Uterus (tissue), 4 donors: ENCODE measurements around the gene THAP11. TPM values are rescaled to one million over a fixed set of nuclear protein-coding genes. Genes with fewer than 3 reads are reported as not detected.

Experiments used
- DNase-seq, 2 donors: peaks; one replicate each; pipeline ENCODE4 v3.0.0-alpha.2; 2019 to 2020
- H3K27ac ChIP-seq, 2 donors: fragments of 200-600 bp; sonication (generic); 1 replicate in 1 of 2; 2 replicates in 1 of 2; pipeline ENCODE4 v1.5.1; 2016 to 2018
- H3K27me3 ChIP-seq, 2 donors: fragments of 200-600 bp; sonication (generic); one replicate each; pipeline ENCODE4 v1.5.1; 2018 to 2019; ENCODE audit warnings: control low read depth in 1 of 2
- H3K36me3 ChIP-seq, 2 donors: fragments of 200-600 bp; sonication (generic); one replicate each; pipeline ENCODE4 v1.5.1; 2019; ENCODE audit warnings: control low read depth in 1 of 2
- H3K4me1 ChIP-seq, 2 donors: fragments of 200-600 bp; sonication (generic); one replicate each; pipeline ENCODE4 v1.5.1; 2018 to 2019; ENCODE audit warnings: control low read depth in 1 of 2
- H3K4me3 ChIP-seq, 2 donors: fragments of 200-600 bp; sonication (generic); 1 replicate in 1 of 2; 2 replicates in 1 of 2; pipeline ENCODE4 v1.5.1; 2018 to 2019; ENCODE audit warnings: mild to moderate bottlenecking in 1 of 2
- H3K9me3 ChIP-seq, 2 donors: fragments of 200-600 bp; sonication (generic); one replicate each; pipeline ENCODE4 v1.5.1; 2019; ENCODE audit warnings: control low read depth in 1 of 2
- POLR2A ChIP-seq, 2 donors: fragments of 450-650 bp; IDR thresholded peaks; one replicate each; pipeline ENCODE4 v1.6.1; 2016; ENCODE audit warnings: antibody characterized with exemption in 2 of 2, mild to moderate bottlenecking in 1 of 2, moderate library complexity in 1 of 2
- intact Hi-C: fragments of 100-400 bp; cut with DNase I; formaldehyde crosslinking; loops from one replicate; pipeline ENCODE4 v1.15.1; 2023; ENCODE audit warnings: low total_unique reads
- total RNA-seq, 4 donors: library from RNA; depleted of rRNA in 3 of 4; stranded (reverse); fragments of >200 nt in 3 of 4; gene quantifications; one replicate each; pipeline versions ENCODE4 v1.1.0 to v1.2.4, GENCODE V29; 2014 to 2023
- TF ChIP-seq, protein P1 (sequence below), 4 experiments: fragments of 200-600 bp in 2 of 4; fragments of 450-650 bp in 2 of 4; sonication (generic) in 2 of 4; IDR thresholded peaks; one replicate each; pipeline ENCODE4 v1.5.1; 2016 to 2019; ENCODE audit warnings: antibody characterized with exemption in 4 of 4, mild to moderate bottlenecking in 2 of 4, moderate library complexity in 1 of 4
- donor health status: DM: yes; HTN: yes; CAD: no.

THAP11 gene
- total RNA-seq, 4 donors from 2014 or later = 43.3 to 105 (median 57.6) TPM

DNA sequence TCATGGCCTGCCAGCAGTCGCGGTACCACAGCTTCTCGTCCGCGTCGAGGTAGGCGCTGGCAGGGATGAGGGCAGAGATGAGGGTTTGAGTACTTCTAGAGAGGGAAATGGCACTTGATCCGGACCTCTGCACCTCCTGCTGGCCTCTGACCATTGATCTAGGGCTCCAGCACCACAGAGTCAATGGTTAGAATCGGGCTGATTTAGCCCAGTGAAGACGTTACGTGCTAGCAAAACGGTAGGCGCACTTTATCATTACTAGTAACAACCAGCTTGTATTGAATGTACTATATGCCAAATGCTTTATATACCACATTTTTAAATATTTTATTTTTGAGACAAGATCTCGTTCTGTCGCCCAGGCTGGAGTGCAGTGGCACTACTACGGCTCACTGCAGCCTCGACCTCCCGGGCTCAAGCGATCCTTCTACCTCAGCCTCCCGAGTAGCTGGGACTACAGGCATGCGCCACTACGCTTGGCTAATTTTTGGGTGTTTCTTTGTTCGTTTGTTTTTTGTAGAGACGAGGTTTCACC, 34.9 kb upstream of the THAP11 start:
- no peaks in the 10 kb centered on the region for H3K27me3 ChIP-seq
- TF ChIP-seq POLR2A (IDR thresholded peaks at IDR 0.05) = no peak
- TF ChIP-seq, protein P1, sequence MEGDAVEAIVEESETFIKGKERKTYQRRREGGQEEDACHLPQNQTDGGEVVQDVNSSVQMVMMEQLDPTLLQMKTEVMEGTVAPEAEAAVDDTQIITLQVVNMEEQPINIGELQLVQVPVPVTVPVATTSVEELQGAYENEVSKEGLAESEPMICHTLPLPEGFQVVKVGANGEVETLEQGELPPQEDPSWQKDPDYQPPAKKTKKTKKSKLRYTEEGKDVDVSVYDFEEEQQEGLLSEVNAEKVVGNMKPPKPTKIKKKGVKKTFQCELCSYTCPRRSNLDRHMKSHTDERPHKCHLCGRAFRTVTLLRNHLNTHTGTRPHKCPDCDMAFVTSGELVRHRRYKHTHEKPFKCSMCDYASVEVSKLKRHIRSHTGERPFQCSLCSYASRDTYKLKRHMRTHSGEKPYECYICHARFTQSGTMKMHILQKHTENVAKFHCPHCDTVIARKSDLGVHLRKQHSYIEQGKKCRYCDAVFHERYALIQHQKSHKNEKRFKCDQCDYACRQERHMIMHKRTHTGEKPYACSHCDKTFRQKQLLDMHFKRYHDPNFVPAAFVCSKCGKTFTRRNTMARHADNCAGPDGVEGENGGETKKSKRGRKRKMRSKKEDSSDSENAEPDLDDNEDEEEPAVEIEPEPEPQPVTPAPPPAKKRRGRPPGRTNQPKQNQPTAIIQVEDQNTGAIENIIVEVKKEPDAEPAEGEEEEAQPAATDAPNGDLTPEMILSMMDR (IDR thresholded peaks at IDR 0.05) = peak in 2 of 4 experiments; percentile 5 to 13
- DNase-seq = no peak
- H3K36me3 ChIP-seq = no peaks in the 10 kb centered on the region
- peak overlapping the region; percentile 77 to 85 for H3K27ac ChIP-seq
- H3K4me3 ChIP-seq = peak overlapping the region; percentile 83 to 89
- intact Hi-C loops = no loop called here
- no peaks in the 10 kb centered on the region for H3K4me1 ChIP-seq
- H3K9me3 ChIP-seq = no peaks in the 10 kb centered on the region

DNA sequence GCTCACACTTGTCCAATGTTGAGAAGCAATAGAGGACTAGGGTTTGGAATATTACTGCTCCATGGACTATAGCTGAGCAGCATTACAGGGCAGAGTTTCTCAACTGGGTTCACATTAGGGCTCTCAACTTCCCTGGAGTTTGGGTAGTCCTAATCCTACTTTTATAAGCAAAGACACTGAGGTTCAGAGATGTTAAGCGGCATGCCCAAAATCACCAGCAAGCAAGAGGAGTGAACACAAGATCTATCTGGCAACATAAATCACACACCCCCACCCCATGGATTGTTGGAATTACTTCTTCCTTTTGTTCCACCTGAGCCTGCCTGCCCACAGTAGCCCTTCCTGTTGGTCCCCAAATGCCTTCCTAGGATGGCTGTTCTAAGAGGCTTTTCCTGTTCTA, 30.2 kb upstream of the THAP11 start:
- Histone ChIP-seq H3K9me3 (no peaks in the 10 kb centered on the region), H3K4me1 (no peaks in the 10 kb centered on the region), H3K36me3 (no peaks in the 10 kb centered on the region), H3K27ac (no peak overlapping the region), H3K4me3 (no peak overlapping the region), H3K27me3 (no peaks in the 10 kb centered on the region)
- intact Hi-C loops = loop anchor here (10.0 kb wide), 1 partner anchor 113 kb away; no protein-coding TSS in a partner anchor
- no peak for DNase-seq
- no peak for TF ChIP-seq POLR2A (IDR thresholded peaks at IDR 0.05)
- TF ChIP-seq, protein P1 (IDR thresholded peaks at IDR 0.05) = no peak

DNA sequence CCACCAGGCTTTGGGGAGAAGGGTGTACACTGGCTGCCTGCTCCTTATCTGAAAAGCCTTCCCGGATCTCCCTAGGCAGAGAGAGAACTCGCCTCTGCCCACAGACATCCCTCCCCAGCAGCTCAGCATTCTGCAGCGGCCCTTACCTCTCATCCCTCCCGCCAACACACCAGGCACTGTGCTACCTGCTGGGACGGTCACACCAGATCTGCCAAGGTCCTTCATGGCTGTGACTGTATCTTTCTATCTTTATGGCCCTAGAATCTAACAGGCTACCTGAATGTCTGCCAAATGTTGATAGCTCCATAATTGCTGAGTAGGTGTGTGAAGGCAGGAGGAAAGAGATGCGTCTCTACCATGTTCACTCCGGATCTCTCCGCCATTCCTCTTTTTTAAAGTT, 27.6 kb upstream of the THAP11 start:
- no peak overlapping the region for H3K27ac ChIP-seq
- intact Hi-C loops = loop anchor here (10.0 kb wide), 1 partner anchor 110 kb away; no protein-coding TSS in a partner anchor
- TF ChIP-seq, protein P1 (IDR thresholded peaks at IDR 0.05) = no peak
- no peak for TF ChIP-seq POLR2A (IDR thresholded peaks at IDR 0.05)
- H3K36me3 ChIP-seq = no peaks in the 10 kb centered on the region
- no peak for DNase-seq
- no peak overlapping the region for H3K4me3 ChIP-seq
- no peaks in the 10 kb centered on the region for H3K4me1 ChIP-seq
- H3K27me3 ChIP-seq = no peaks in the 10 kb centered on the region
- no peaks in the 10 kb centered on the region for H3K9me3 ChIP-seq

DNA sequence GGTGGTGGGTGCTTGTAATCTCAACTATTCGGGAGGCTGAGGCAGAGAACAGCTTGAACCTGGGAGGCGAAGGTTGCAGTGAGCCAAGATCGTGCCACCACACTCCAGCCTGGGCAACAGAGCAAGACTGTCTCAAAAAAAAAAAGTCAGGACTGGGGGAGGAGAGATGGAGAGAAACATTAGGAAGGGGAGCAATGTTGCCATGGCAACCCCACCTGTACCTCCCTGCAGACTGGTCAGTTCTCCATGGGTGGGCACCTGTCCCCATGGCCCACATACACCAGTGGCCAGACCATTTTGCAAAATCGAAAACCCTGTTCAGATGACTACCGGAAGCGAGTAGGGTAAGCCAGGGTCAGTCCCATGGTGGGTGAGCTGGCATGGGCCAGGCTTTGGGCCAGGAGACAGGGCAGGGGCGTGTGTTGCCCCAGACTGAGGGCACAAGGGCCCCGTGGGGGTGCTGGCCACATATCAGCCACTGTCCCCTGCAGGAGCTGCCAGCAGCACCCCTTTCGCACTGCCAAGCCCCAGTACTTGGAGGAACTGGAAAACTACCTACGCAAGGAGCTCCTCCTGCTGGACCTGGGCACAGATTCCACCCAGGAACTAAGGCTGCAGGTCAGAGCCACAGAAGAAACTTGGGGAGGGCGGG, 21.4 kb upstream of the THAP11 start:
- Histone ChIP-seq H3K36me3 (no peaks in the 10 kb centered on the region), H3K27me3 (no peaks in the 10 kb centered on the region), H3K27ac (no peak overlapping the region), H3K4me3 (no peak overlapping the region), H3K9me3 (no peaks in the 10 kb centered on the region), H3K4me1 (no peaks in the 10 kb centered on the region)
- no peak for TF ChIP-seq POLR2A (IDR thresholded peaks at IDR 0.05)
- TF ChIP-seq, protein P1 (IDR thresholded peaks at IDR 0.05) = no peak
- intact Hi-C loops = no loop called here
- DNase-seq = no peak

DNA sequence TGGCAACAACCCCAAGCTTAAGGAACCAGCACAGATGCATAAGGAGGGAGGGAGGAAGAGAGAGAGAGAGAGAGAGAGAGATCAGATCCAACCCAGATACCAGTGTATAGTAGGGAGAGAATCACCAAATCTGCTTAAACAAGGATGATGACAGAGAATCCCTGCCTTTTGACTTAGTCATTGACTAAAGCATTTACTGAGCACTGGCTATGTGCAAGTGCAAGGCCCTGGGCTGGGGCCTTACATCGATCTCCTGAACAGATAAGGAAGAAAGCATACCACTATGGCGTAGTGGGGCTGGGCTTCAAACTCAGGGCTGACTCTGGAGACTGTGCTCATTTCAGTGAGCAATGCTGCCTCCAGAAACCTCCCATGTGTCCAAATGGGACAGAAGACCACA, 19.6 kb upstream of the THAP11 start:
- H3K9me3 ChIP-seq = no peaks in the 10 kb centered on the region
- no peaks in the 10 kb centered on the region for H3K4me1 ChIP-seq
- DNase-seq = no peak
- no peak overlapping the region for H3K4me3 ChIP-seq
- no peak for TF ChIP-seq POLR2A (IDR thresholded peaks at IDR 0.05)
- TF ChIP-seq, protein P1 (IDR thresholded peaks at IDR 0.05) = no peak
- no peak overlapping the region for H3K27ac ChIP-seq
- intact Hi-C loops = no loop called here
- H3K36me3 ChIP-seq = no peaks in the 10 kb centered on the region
- no peaks in the 10 kb centered on the region for H3K27me3 ChIP-seq
